ENCODE results near the gene MTHFD1L. TPM values are rescaled to one million over a fixed set of nuclear protein-coding genes. Genes with fewer than 3 reads are reported as not detected.

MTHFD1L gene
- total RNA-seq, 4 donors from 2014 or later, result 4.1 to 19.9 (median 16.6) TPM

DNA sequence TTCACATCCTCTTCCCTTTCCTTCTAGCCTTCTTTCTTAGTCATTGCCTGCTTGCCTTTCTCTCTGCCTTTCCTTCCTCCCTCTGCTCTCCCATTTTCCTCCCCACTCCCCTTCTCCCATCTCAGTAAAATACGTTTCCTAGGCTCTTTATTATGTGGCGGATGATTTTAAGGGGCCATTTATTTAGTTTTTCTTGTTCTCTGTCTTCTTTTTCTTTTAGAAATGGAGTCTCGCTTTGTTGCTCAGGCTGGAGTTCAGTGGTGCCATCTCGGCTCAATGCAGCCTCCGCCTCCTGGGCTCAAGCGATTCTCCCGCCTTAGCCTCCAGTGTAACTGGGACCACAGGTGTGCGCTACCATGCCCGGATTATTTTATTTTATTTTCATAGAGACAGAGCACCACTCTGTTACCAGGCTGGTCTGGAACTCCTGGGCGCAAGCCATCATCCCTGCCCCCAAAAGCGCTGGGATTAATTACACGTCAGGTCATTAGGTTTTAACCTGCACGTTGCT, 1.5 kb downstream of the MTHFD1L start:
- H3K27ac ChIP-seq, result peak overlapping the region; percentile 80 to 87
- no peaks in the 10 kb centered on the region for H3K27me3 ChIP-seq
- no peaks in the 10 kb centered on the region for H3K4me1 ChIP-seq
- peak overlapping the region; percentile 51 to 68 for H3K4me3 ChIP-seq
- no peaks in the 10 kb centered on the region for H3K36me3 ChIP-seq
- intact Hi-C loops (cut with DNase I; ENCODE audit: low total_unique reads), result no loop called here
- TF ChIP-seq, protein P1, sequence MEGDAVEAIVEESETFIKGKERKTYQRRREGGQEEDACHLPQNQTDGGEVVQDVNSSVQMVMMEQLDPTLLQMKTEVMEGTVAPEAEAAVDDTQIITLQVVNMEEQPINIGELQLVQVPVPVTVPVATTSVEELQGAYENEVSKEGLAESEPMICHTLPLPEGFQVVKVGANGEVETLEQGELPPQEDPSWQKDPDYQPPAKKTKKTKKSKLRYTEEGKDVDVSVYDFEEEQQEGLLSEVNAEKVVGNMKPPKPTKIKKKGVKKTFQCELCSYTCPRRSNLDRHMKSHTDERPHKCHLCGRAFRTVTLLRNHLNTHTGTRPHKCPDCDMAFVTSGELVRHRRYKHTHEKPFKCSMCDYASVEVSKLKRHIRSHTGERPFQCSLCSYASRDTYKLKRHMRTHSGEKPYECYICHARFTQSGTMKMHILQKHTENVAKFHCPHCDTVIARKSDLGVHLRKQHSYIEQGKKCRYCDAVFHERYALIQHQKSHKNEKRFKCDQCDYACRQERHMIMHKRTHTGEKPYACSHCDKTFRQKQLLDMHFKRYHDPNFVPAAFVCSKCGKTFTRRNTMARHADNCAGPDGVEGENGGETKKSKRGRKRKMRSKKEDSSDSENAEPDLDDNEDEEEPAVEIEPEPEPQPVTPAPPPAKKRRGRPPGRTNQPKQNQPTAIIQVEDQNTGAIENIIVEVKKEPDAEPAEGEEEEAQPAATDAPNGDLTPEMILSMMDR (IDR thresholded peaks at IDR 0.05), result no peak
- TF ChIP-seq POLR2A (IDR thresholded peaks at IDR 0.05), result no peak
- DNase-seq, result no peak
- no peaks in the 10 kb centered on the region for H3K9me3 ChIP-seq

DNA sequence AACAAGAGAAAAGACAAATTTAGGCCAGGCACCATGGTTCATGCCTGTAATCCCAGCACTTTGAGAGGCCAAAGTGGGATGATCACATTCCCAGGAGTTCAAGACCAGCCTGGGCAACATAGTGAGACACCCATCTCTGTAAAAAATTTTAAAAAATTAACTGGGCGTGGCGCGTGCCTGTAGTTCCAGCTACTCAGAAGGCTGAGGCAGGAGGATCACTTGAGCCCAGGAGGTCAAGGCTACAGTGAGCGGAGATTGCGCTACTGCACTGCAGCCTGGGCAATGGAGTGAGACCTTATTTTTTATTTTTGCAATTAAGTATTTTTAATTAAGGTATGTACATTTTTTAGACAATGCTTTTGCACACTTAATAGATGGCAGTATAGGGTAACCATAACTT, 3.3 kb downstream of the MTHFD1L start:
- intact Hi-C loops (cut with DNase I; ENCODE audit: low total_unique reads), result no loop called here
- no peaks in the 10 kb centered on the region for H3K9me3 ChIP-seq
- H3K36me3 ChIP-seq, result no peaks in the 10 kb centered on the region
- H3K27me3 ChIP-seq, result no peaks in the 10 kb centered on the region
- H3K4me1 ChIP-seq, result no peaks in the 10 kb centered on the region
- no peak overlapping the region for H3K4me3 ChIP-seq
- no peak for DNase-seq
- no peak for TF ChIP-seq POLR2A (IDR thresholded peaks at IDR 0.05)
- TF ChIP-seq, protein P1 (IDR thresholded peaks at IDR 0.05), result no peak
- no peak overlapping the region for H3K27ac ChIP-seq

DNA sequence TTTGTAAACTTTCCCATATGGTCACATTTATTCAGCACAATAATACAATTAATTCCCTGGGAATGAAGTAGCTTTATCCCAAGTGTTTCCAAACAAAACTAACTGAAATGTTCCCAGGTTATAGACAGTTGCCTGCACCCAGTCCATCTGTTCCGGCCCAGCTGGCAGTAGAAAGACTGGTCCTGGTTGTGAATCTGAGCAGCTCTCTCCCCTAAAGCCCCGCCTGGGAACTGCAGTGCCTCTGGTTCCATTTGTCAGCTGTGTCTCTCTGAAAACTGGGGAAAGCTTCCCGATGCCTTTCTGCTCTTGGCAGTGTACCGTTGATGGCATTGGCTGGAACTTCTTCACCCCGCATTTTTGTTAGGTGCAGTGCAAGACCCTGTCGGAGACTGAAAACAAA, 8.7 kb downstream of the MTHFD1L start:
- no peak overlapping the region for H3K4me3 ChIP-seq
- H3K4me1 ChIP-seq, result no peaks in the 10 kb centered on the region
- no peaks in the 10 kb centered on the region for H3K27me3 ChIP-seq
- no peak for DNase-seq
- H3K9me3 ChIP-seq, result no peaks in the 10 kb centered on the region
- intact Hi-C loops (cut with DNase I; ENCODE audit: low total_unique reads), result no loop called here
- no peak overlapping the region for H3K27ac ChIP-seq
- TF ChIP-seq, protein P1 (IDR thresholded peaks at IDR 0.05), result no peak
- no peak for TF ChIP-seq POLR2A (IDR thresholded peaks at IDR 0.05)
- H3K36me3 ChIP-seq, result no peaks in the 10 kb centered on the region

DNA sequence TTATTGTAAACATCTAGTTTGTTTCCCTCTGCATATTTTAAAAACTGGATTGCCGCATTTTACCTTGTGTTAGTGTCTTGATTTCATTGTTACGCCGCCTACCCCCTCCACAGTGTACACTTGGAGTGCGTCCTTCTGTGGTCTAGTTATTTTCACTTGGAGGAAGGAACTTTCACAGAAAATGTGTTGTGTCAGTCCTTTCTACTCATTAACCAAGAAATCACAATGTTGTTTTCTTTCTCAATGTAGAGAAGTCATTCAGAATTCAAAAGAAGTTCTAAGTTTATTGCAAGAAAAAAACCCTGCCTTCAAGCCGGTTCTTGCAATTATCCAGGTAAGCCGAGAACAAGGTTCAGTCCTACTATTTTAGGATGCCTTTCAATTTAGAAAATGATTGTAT, 10.3 kb downstream of the MTHFD1L start:
- intact Hi-C loops (cut with DNase I; ENCODE audit: low total_unique reads), result no loop called here
- DNase-seq, result no peak
- TF ChIP-seq, protein P1 (IDR thresholded peaks at IDR 0.05), result no peak
- no peak for TF ChIP-seq POLR2A (IDR thresholded peaks at IDR 0.05)
- H3K27me3 ChIP-seq, result no peaks in the 10 kb centered on the region
- no peak overlapping the region for H3K27ac ChIP-seq
- no peak overlapping the region for H3K4me3 ChIP-seq
- no peaks in the 10 kb centered on the region for H3K36me3 ChIP-seq
- no peaks in the 10 kb centered on the region for H3K4me1 ChIP-seq
- H3K9me3 ChIP-seq, result no peaks in the 10 kb centered on the region

DNA sequence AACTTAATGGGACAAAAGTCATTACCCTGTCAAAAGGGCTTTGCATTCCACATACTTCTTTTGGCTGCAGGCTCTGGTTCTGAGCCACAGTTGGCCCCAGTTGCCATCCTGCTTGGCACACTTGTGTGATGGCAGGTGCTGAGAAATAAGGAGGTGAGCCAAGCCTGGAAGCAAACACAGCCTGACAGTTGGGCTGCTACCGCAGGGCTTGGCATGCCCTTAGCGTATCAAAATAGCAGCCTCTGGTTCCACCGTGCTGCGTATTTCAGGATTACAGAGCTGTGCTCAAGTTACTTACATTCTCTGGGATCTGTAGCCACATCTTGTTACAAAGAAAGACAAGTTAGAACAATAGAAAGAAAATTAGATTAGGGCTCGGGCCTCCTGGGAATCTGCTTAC, 11.1 kb downstream of the MTHFD1L start:
- Histone ChIP-seq H3K27ac (no peak overlapping the region), H3K4me1 (no peaks in the 10 kb centered on the region), H3K9me3 (no peaks in the 10 kb centered on the region), H3K27me3 (no peaks in the 10 kb centered on the region), H3K36me3 (no peaks in the 10 kb centered on the region), H3K4me3 (no peak overlapping the region)
- intact Hi-C loops (cut with DNase I; ENCODE audit: low total_unique reads), result no loop called here
- no peak for DNase-seq
- TF ChIP-seq, protein P1 (IDR thresholded peaks at IDR 0.05), result peak in 1 of 4 experiments; percentile 21
- TF ChIP-seq POLR2A (IDR thresholded peaks at IDR 0.05), result no peak
